ENCODE data around the gene FMNL1.

- no peak for TF ChIP-seq CTCF (IDR thresholded peaks at IDR 0.05)
- no peak for TF ChIP-seq TCF7L2 (IDR thresholded peaks at IDR 0.05; ENCODE audit: low read depth, low read length)
- no peak for TF ChIP-seq SIN3A (IDR thresholded peaks at IDR 0.05; ENCODE audit: borderline replicate concordance, insufficient read depth, low read depth, low read length)
- no peak for TF ChIP-seq REST (IDR thresholded peaks at IDR 0.05; ENCODE audit: insufficient read depth in 1 of 2, low read depth in 2 of 2, low read length in 1 of 2)
- TF ChIP-seq POLR2AphosphoS5 (IDR thresholded peaks at IDR 0.05; ENCODE audit: low read depth, low read length): no peak
Measured at GRCh38 chr17:45177563-45177962, 44.1 kb upstream of the FMNL1 start.
